Parathyroid adenoma (tissue), 2 donors: ENCODE results near the gene GAK.

Experiments used
- H2AFZ ChIP-seq: fragments of 300-600 bp; sonication (generic); one replicate; pipeline ENCODE4 v1.7.0; 2017; ENCODE audit warnings: antibody characterized with exemption, mild to moderate bottlenecking
- H3K27ac ChIP-seq: fragments of 300-600 bp; sonication (generic); one replicate; pipeline ENCODE4 v1.7.0; 2017
- H3K27me3 ChIP-seq: fragments of 300-600 bp; sonication (generic); one replicate; pipeline ENCODE4 v1.7.0; 2017; ENCODE audit warnings: low read length; ENCODE audit not compliant: control insufficient read depth, insufficient read depth
- H3K36me3 ChIP-seq: fragments of 300-600 bp; sonication (generic); one replicate; pipeline ENCODE4 v1.7.0; 2017; ENCODE audit warnings: low read length; ENCODE audit not compliant: control insufficient read depth, insufficient read depth
- H3K4me1 ChIP-seq: fragments of 300-600 bp; sonication (generic); one replicate; pipeline ENCODE4 v1.7.0; 2017; ENCODE audit warnings: control low read depth
- H3K4me2 ChIP-seq: fragments of 300-600 bp; sonication (generic); one replicate; pipeline ENCODE4 v1.7.0; 2017; ENCODE audit warnings: low read length
- H3K4me3 ChIP-seq: fragments of 300-600 bp; sonication (generic); one replicate; pipeline ENCODE4 v1.7.0; 2017; ENCODE audit warnings: low read depth, low read length
- H3K79me2 ChIP-seq: fragments of 300-600 bp; sonication (generic); one replicate; pipeline ENCODE4 v1.7.0; 2017; ENCODE audit warnings: control low read depth
- H3K9ac ChIP-seq: fragments of 300-600 bp; sonication (generic); one replicate; pipeline ENCODE4 v1.7.0; 2017; ENCODE audit warnings: mild to moderate bottlenecking
- H3K9me3 ChIP-seq: fragments of 300-600 bp; sonication (generic); one replicate; pipeline ENCODE4 v1.7.0; 2017; ENCODE audit warnings: low read length; ENCODE audit not compliant: control insufficient read depth
- CTCF ChIP-seq: fragments of 300-600 bp; sonication (generic); IDR thresholded peaks from one replicate; pipeline ENCODE4 v1.7.0; 2017; ENCODE audit warnings: antibody characterized with exemption, mild to moderate bottlenecking
- donor health status: primary hyperparathyroidism.

The GAK gene

DNA sequence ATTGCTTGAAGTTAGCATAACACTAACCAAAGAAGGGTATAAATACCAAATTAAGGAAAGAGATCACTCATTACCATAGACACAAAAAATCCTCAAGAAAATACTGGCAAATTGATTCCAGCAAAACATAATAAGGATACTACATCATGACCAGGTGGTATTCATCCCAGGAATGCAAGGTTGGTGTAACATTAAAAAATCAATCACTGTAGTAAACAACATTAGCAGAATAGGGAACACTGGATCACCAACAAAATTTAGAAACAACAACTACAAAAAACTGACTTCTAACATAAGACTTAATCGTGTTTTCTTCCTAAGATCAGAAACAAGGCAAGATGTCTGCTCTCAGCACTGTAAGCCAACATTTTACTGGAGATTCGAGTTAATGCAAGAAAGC, 14.1 kb downstream of the GAK start:
- no peak overlapping the region for H3K4me2 ChIP-seq
- H3K4me1 ChIP-seq = no peaks in the 10 kb centered on the region
- no peak overlapping the region for H2AFZ ChIP-seq
- no peak overlapping the region for H3K4me3 ChIP-seq
- no peak for TF ChIP-seq CTCF
- H3K9me3 ChIP-seq = no peaks in the 10 kb centered on the region
- no peaks in the 10 kb centered on the region for H3K27me3 ChIP-seq
- H3K27ac ChIP-seq = no peak overlapping the region
- H3K79me2 ChIP-seq = peaks cover 56% of the 10 kb centered on the region
- no peaks in the 10 kb centered on the region for H3K36me3 ChIP-seq
- no peak overlapping the region for H3K9ac ChIP-seq

DNA sequence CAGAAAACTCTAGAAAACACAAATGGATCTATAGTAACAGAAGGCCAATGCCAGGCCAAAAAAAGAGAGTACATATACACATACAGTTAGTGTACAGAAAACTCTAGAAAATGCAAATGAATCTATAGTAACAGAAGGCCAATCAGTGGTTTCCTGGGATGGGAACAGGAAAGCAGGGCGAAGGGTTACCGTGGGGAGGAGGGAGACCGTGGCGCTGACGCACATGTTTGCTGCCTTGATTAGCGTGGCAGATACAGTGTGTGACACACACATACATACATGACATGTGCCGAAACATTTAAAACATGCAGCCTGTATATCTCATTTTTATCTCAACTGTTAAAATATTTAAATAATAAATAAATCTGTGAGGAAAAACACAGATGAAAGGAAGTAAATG, 14.7 kb downstream of the GAK start:
- Histone ChIP-seq H2AFZ (no peak overlapping the region), H3K9ac (no peak overlapping the region), H3K27ac (no peak overlapping the region), H3K4me2 (no peak overlapping the region), H3K36me3 (no peaks in the 10 kb centered on the region), H3K4me3 (no peak overlapping the region), H3K79me2 (peaks cover 52% of the 10 kb centered on the region), H3K9me3 (no peaks in the 10 kb centered on the region), H3K27me3 (no peaks in the 10 kb centered on the region), H3K4me1 (no peaks in the 10 kb centered on the region)
- TF ChIP-seq CTCF = no peak

DNA sequence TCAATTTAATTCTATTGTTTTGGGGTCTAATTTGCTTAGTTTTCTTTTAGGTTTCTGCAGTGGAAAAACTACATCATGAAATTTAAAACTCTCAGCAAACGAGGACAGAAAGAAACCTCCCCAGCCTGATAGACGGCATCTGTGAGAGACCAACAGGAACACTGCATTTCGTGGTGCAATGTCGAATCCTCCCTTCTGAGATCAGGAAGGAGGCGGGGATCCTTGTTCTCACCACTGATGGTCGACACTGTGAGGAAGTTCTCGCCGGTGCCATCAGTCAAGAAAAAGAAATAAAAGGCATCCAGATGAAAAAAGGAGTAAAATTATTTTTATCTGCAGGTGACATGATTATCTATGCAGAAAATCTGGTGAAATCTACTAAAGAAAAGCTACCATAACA, 16.5 kb downstream of the GAK start:
- Histone ChIP-seq H3K27ac (no peak overlapping the region), H3K9ac (no peak overlapping the region), H3K4me1 (no peaks in the 10 kb centered on the region), H3K27me3 (no peaks in the 10 kb centered on the region), H3K9me3 (no peaks in the 10 kb centered on the region), H3K79me2 (peaks cover 45% of the 10 kb centered on the region), H3K4me3 (no peak overlapping the region), H3K36me3 (no peaks in the 10 kb centered on the region), H2AFZ (no peak overlapping the region), H3K4me2 (no peak overlapping the region)
- TF ChIP-seq CTCF = no peak

DNA sequence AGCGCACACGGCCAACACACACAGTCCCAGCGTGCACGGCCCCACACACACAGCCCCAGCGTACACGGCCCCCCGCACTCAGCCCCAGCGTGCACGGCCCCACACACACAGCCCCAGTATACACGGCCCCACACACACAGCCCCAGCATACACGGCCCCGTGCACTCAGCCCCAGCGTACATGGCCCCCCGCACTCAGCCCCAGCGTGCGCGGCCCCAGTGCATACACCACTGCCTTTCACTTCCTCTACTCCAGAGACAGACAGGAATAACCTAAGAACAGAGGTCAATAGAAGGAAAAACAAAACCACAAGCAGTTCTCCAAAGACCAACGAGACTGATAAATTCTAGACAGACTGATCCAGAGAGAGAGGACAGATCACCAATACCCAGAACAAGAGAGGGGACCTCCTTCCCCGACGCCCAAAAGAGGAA, 17.1 kb downstream of the GAK start:
- H3K4me2 ChIP-seq = no peak overlapping the region
- no peaks in the 10 kb centered on the region for H3K9me3 ChIP-seq
- H3K9ac ChIP-seq = no peak overlapping the region
- no peak overlapping the region for H2AFZ ChIP-seq
- no peak for TF ChIP-seq CTCF
- H3K27ac ChIP-seq = no peak overlapping the region
- H3K4me3 ChIP-seq = no peak overlapping the region
- H3K36me3 ChIP-seq = no peaks in the 10 kb centered on the region
- peaks cover 41% of the 10 kb centered on the region for H3K79me2 ChIP-seq
- no peaks in the 10 kb centered on the region for H3K27me3 ChIP-seq
- H3K4me1 ChIP-seq = no peaks in the 10 kb centered on the region

GRCh38 chr4:914531-914930, 17.6 kb downstream of the GAK start:
- Histone ChIP-seq H3K27me3 (no peaks in the 10 kb centered on the region), H3K9me3 (no peaks in the 10 kb centered on the region), H3K36me3 (no peaks in the 10 kb centered on the region), H3K4me3 (no peak overlapping the region), H3K27ac (no peak overlapping the region), H2AFZ (no peak overlapping the region), H3K4me2 (no peak overlapping the region), H3K9ac (no peak overlapping the region), H3K79me2 (peaks cover 36% of the 10 kb centered on the region), H3K4me1 (no peaks in the 10 kb centered on the region)
- TF ChIP-seq CTCF = no peak
